ENCODE measurements around the gene DUSP3.

Gene DUSP3

GRCh38 chr17:43820759-43821158, 42.0 kb upstream of the DUSP3 start:
- H3K4me1 ChIP-seq (ENCODE audit: insufficient read depth, low read length): no peaks in the 10 kb centered on the region
- H4K20me1 ChIP-seq (ENCODE audit: insufficient read depth, low read length): no peaks in the 10 kb centered on the region
- peaks cover 5% of the 10 kb centered on the region for H3K27me3 ChIP-seq (ENCODE audit: insufficient read depth, low read length, poor library complexity)
- no peak for TF ChIP-seq CTCF (IDR thresholded peaks at IDR 0.05; ENCODE audit: borderline replicate concordance, extremely low read depth, low read length, poor library complexity, severe bottlenecking)
- TF ChIP-seq EZH2 (IDR thresholded peaks at IDR 0.05; ENCODE audit: borderline replicate concordance, low read depth, low read length, severe bottlenecking): no peak
- H2AFZ ChIP-seq (ENCODE audit: low read depth, low read length): no peak overlapping the region
- H3K4me3 ChIP-seq (ENCODE audit: low read depth in 1 of 2, low read length in 2 of 2): no peak overlapping the region
- no peak overlapping the region for H3K27ac ChIP-seq (ENCODE audit: low read length)
- H3K4me2 ChIP-seq (ENCODE audit: insufficient read depth, low read length): no peak overlapping the region
- H3K9me3 ChIP-seq (ENCODE audit: insufficient read depth, low read length, severe bottlenecking): no peaks in the 10 kb centered on the region
- DNase-seq: no peak
- no peak for ATAC-seq (ENCODE audit: insufficient read depth, low read depth)
- H3K36me3 ChIP-seq (ENCODE audit: insufficient read depth, low read length): no peaks in the 10 kb centered on the region
- H3K79me2 ChIP-seq (ENCODE audit: insufficient read depth, low read length): no peaks in the 10 kb centered on the region
- H3K9ac ChIP-seq (ENCODE audit: low read depth, low read length): no peak overlapping the region

GRCh38 chr17:43818966-43819365, 40.2 kb upstream of the DUSP3 start:
- H3K27ac ChIP-seq (ENCODE audit: low read length): no peak overlapping the region
- H3K27me3 ChIP-seq (ENCODE audit: insufficient read depth, low read length, poor library complexity): peaks cover 8% of the 10 kb centered on the region
- no peak overlapping the region for H3K4me3 ChIP-seq (ENCODE audit: low read depth in 1 of 2, low read length in 2 of 2)
- H3K4me1 ChIP-seq (ENCODE audit: insufficient read depth, low read length): no peaks in the 10 kb centered on the region
- no peak overlapping the region for H3K4me2 ChIP-seq (ENCODE audit: insufficient read depth, low read length)
- H3K36me3 ChIP-seq (ENCODE audit: insufficient read depth, low read length): no peaks in the 10 kb centered on the region
- ATAC-seq (ENCODE audit: insufficient read depth, low read depth) (no peak), DNase-seq (no peak)
- no peak overlapping the region for H2AFZ ChIP-seq (ENCODE audit: low read depth, low read length)
- no peak overlapping the region for H3K9ac ChIP-seq (ENCODE audit: low read depth, low read length)
- TF ChIP-seq CTCF (IDR thresholded peaks at IDR 0.05; ENCODE audit: borderline replicate concordance, extremely low read depth, low read length, poor library complexity, severe bottlenecking) (no peak), EZH2 (IDR thresholded peaks at IDR 0.05; ENCODE audit: borderline replicate concordance, low read depth, low read length, severe bottlenecking) (no peak)
- no peaks in the 10 kb centered on the region for H4K20me1 ChIP-seq (ENCODE audit: insufficient read depth, low read length)
- no peaks in the 10 kb centered on the region for H3K79me2 ChIP-seq (ENCODE audit: insufficient read depth, low read length)
- H3K9me3 ChIP-seq (ENCODE audit: insufficient read depth, low read length, severe bottlenecking): no peaks in the 10 kb centered on the region

GRCh38 chr17:43817826-43818225, 39.0 kb upstream of the DUSP3 start:
- Histone ChIP-seq H4K20me1 (ENCODE audit: insufficient read depth, low read length) (no peaks in the 10 kb centered on the region), H3K79me2 (ENCODE audit: insufficient read depth, low read length) (no peaks in the 10 kb centered on the region), H3K4me2 (ENCODE audit: insufficient read depth, low read length) (no peak overlapping the region), H3K4me3 (ENCODE audit: low read depth in 1 of 2, low read length in 2 of 2) (no peak overlapping the region), H2AFZ (ENCODE audit: low read depth, low read length) (no peak overlapping the region), H3K27me3 (ENCODE audit: insufficient read depth, low read length, poor library complexity) (peaks cover 9% of the 10 kb centered on the region), H3K9me3 (ENCODE audit: insufficient read depth, low read length, severe bottlenecking) (no peaks in the 10 kb centered on the region), H3K9ac (ENCODE audit: low read depth, low read length) (no peak overlapping the region), H3K36me3 (ENCODE audit: insufficient read depth, low read length) (no peaks in the 10 kb centered on the region), H3K4me1 (ENCODE audit: insufficient read depth, low read length) (no peaks in the 10 kb centered on the region), H3K27ac (ENCODE audit: low read length) (no peak overlapping the region)
- TF ChIP-seq EZH2 (IDR thresholded peaks at IDR 0.05; ENCODE audit: borderline replicate concordance, low read depth, low read length, severe bottlenecking) (no peak), CTCF (IDR thresholded peaks at IDR 0.05; ENCODE audit: borderline replicate concordance, extremely low read depth, low read length, poor library complexity, severe bottlenecking) (no peak)
- ATAC-seq (ENCODE audit: insufficient read depth, low read depth): no peak
- no peak for DNase-seq

All from DND-41 (cell line).